K562 (cell line): ENCODE results near the gene ARAF. TPM values are rescaled to one million over a fixed set of nuclear protein-coding genes. Genes with fewer than 3 reads are reported as not detected.

Source experiments
- ATAC-seq: fragments of 200-7000 bp; cut with Tn5 transposase; 3 replicates; pipeline ENCODE4 v1.9.1; 2020; ENCODE audit warnings: moderate library complexity
- BruUV-seq: library from RNA; stranded (reverse); fragments of 400-500 nt; replicated peaks from 2 replicates; lab custom pipeline; 2021; lab: Mats Ljungman, UMichigan
- CTCF ChIA-PET: fragments of 300-600 bp; formaldehyde crosslinking; extraction: SDS; loops from one replicate; lab custom pipeline; 2021; ENCODE audit warnings: low intra/inter-chr PET ratio; lab: Yijun Ruan, JAX
- POLR2A ChIA-PET: fragments of 300-600, 350-650 bp; sonication (Branson Sonifier 250); formaldehyde crosslinking; extraction: SDS; loops from one replicate; lab custom pipeline; 2021; ENCODE audit warnings: antibody characterized with exemption, inconsistent platforms; lab: Yijun Ruan, JAX
- DNase-seq, 4 experiments: peaks; one replicate each; pipeline versions ENCODE4 v3.0.0 to v3.0.0-alpha.2; 2011 to 2018; ENCODE audit warnings: low spot score in 3 of 4, mixed read lengths in 3 of 4; ENCODE audit errors: extremely low read depth in 1 of 4
- FAIRE-seq: peaks from 2 replicates; lab custom pipeline; 2011; peaks lifted over from hg19 to GRCh38; lab: Jason Lieb, UNC
- H2AFZ ChIP-seq: 2 replicates; pipeline ENCODE4 v1.6.0; 2011; ENCODE audit warnings: low read depth, low read length, control low read depth, inconsistent platforms
- H3K27ac ChIP-seq: fragments of 200-600 bp; 3 replicates; pipeline ENCODE4 v1.8.0; 2011; ENCODE audit warnings: low read depth, mild to moderate bottlenecking, control low read depth, inconsistent platforms, low read length, moderate library complexity, mixed read lengths; ENCODE audit errors: extremely low read depth
- H3K27me3 ChIP-seq, 2 experiments: fragments of 300-600 bp in 1 of 2; 2 replicates in 1 of 2; 3 replicates in 1 of 2; pipeline versions ENCODE4 v1.6.0 to v1.8.0; 2011; ENCODE audit warnings: inconsistent platforms in 2 of 2, low read length in 2 of 2, mild to moderate bottlenecking in 1 of 2, mixed read lengths in 1 of 2, moderate library complexity in 1 of 2; ENCODE audit not compliant: control insufficient read depth in 2 of 2, insufficient read depth in 2 of 2
- H3K36me3 ChIP-seq: fragments of 300-600 bp; 3 replicates; pipeline ENCODE4 v1.8.0; 2011; ENCODE audit warnings: mild to moderate bottlenecking, low read length, inconsistent platforms; ENCODE audit not compliant: control insufficient read depth, insufficient read depth
- H3K4me1 ChIP-seq, 2 experiments: fragments of 200-600 bp in 1 of 2; replicated peaks in 1 of 2; 2 replicates in 1 of 2; 3 replicates in 1 of 2; pipeline versions ENCODE4 v1.5.1 to v1.8.0; 2011; ENCODE audit warnings: inconsistent platforms in 2 of 2, low read length in 2 of 2, mild to moderate bottlenecking in 1 of 2, mixed read lengths in 1 of 2, moderate library complexity in 1 of 2; ENCODE audit not compliant: control insufficient read depth in 2 of 2, insufficient read depth in 2 of 2
- H3K4me2 ChIP-seq: 2 replicates; pipeline ENCODE4 v1.6.1; 2011; ENCODE audit warnings: low read length, control low read depth, inconsistent platforms, mixed read lengths; ENCODE audit not compliant: insufficient read depth
- H3K4me3 ChIP-seq: fragments of 200-600 bp; sonication (generic), shearing (Covaris generic); 2 replicates; pipeline ENCODE4 v1.5.1; 2016; ENCODE audit warnings: control low read depth, inconsistent platforms
- H3K79me2 ChIP-seq: fragments of 200-600 bp; 3 replicates; pipeline ENCODE4 v1.8.0; 2011; ENCODE audit warnings: low read length, inconsistent platforms; ENCODE audit not compliant: control insufficient read depth, insufficient read depth
- H3K9ac ChIP-seq, 2 experiments: 2 replicates each; pipeline versions ENCODE4 v1.6.0 to v1.6.1; 2011; ENCODE audit warnings: low read depth in 2 of 2, low read length in 2 of 2, control low read depth in 1 of 2, inconsistent platforms in 1 of 2, mild to moderate bottlenecking in 1 of 2, mixed read lengths in 1 of 2; ENCODE audit not compliant: insufficient read depth in 1 of 2
- H3K9me1 ChIP-seq: one replicate; pipeline ENCODE4 v1.6.0; 2011; ENCODE audit warnings: inconsistent platforms, mild to moderate bottlenecking, low read length, moderate library complexity; ENCODE audit not compliant: control insufficient read depth, insufficient read depth
- H3K9me3 ChIP-seq: replicated peaks from 2 replicates; pipeline ENCODE4 v1.5.1; 2011; ENCODE audit warnings: low read depth, low read length, inconsistent platforms; ENCODE audit not compliant: control insufficient read depth, insufficient read depth
- H4K20me1 ChIP-seq: replicated peaks from 2 replicates; pipeline ENCODE4 v1.6.1; 2011; ENCODE audit warnings: low read length, inconsistent platforms, mixed read lengths; ENCODE audit not compliant: control insufficient read depth, insufficient read depth
- KLF13 ChIP-seq: fragments of 450-650 bp; IDR thresholded peaks from 2 replicates; pipeline ENCODE4 v1.6.1; 2016; ENCODE audit warnings: missing genetic modification characterization, low read depth, mild to moderate bottlenecking, missing compliant biosample characterization, moderate library complexity, borderline replicate concordance
- MTA1 ChIP-seq: fragments of 450-650 bp; IDR thresholded peaks from 2 replicates; pipeline ENCODE4 v1.6.1; 2017; ENCODE audit warnings: borderline replicate concordance
- POLR2G ChIP-seq: fragments of 200-400 bp; formaldehyde crosslinking; IDR thresholded peaks from 2 replicates; pipeline ENCODE4 v1.6.1; 2017; ENCODE audit warnings: low read depth, mild to moderate bottlenecking, antibody characterized with exemption, low read length, moderate library complexity
- PRPF4 ChIP-seq: fragments of 200-400 bp; formaldehyde crosslinking; IDR thresholded peaks from one replicate; pipeline ENCODE4 v1.6.1; 2017; ENCODE audit warnings: low read length, low read depth, mild to moderate bottlenecking; ENCODE audit not compliant: insufficient read depth, poor library complexity, severe bottlenecking
- RBFOX2 ChIP-seq: fragments of 200-400 bp; formaldehyde crosslinking; IDR thresholded peaks from 2 replicates; pipeline ENCODE4 v1.6.1; 2017; ENCODE audit warnings: low read depth, mild to moderate bottlenecking, low read length, moderate library complexity
- ZNF174 ChIP-seq: fragments of 250-450 bp; sonication (Bioruptor Pico); IDR thresholded peaks from 2 replicates; pipeline ENCODE4 v1.4.0; 2020; ENCODE audit warnings: mild to moderate bottlenecking
- ZNF639 ChIP-seq, 2 experiments: fragments of 200-800 bp in 1 of 2; sonication (Bioruptor generic) in 1 of 2; sonication (generic) in 1 of 2; formaldehyde crosslinking in 1 of 2; IDR thresholded peaks in 1 of 2; conservative IDR thresholded peaks in 1 of 2; 2 replicates each; pipeline versions ENCODE4 v1.5.0 to v1.6.1; 2016 to 2020; ENCODE audit warnings: missing compliant biosample characterization in 1 of 2, missing genetic modification characterization in 1 of 2, missing genetic modification reagents in 1 of 2
- WGBS: fragments of 100-300 bp; shearing (Covaris generic); methylation state at CpG from one replicate; pipeline ENCODE4 v1.1.6; 2016; ENCODE audit warnings: low coverage, mixed read lengths; ENCODE audit not compliant: insufficient coverage; ENCODE audit errors: missing lambda C conversion rate; 5-methylcytosine and 5-hydroxymethylcytosine counted together
- in situ Hi-C: fragments of 300-500 bp; cut with MboI; formaldehyde crosslinking; loops from 4 replicates; pipeline ENCODE4 v1.15.0; 2018; ENCODE audit warnings: inconsistent platforms, mixed read lengths
- intact Hi-C: fragments of 100-400 bp; cut with micrococcal nuclease; formaldehyde crosslinking; loops from 2 replicates; pipeline ENCODE4 v1.14.2; 2022
- polyA plus RNA-seq, 8 experiments: library from polyadenylated mRNA; depleted of rRNA in 4 of 8; stranded (reverse) in 5 of 8; unstranded in 3 of 8; fragments of >200 nt; fragmentation: Nextera tagmentation in 2 of 8; fragmentation: Illumina TruSeq in 1 of 8; extraction: Ambion mirVana in 2 of 8; extraction: Trizol in 1 of 8; gene quantifications; 2 replicates each; pipeline versions ENCODE4 v1.2.1 to v1.2.3, GENCODE V29; 2011 to 2014; ENCODE audit warnings: inconsistent platforms in 1 of 8, missing spikeins in 1 of 8
- total RNA-seq, 7 experiments: library from RNA; depleted of rRNA in 6 of 7; stranded (reverse); fragments of >200 nt in 6 of 7; fragmentation: Illumina TruSeq in 2 of 7; extraction: Trizol in 2 of 7; gene quantifications; 2 replicates each; pipeline versions ENCODE4 v1.2.1 to v1.2.3, GENCODE V29; 2011 to 2021; ENCODE audit warnings: low replicate concordance in 1 of 7

Gene ARAF
- total and polyA plus RNA-seq, 9 of the 15 experiments (the other 6 are each of a cell fraction or from before 2014, with no cell fraction given): 5.5 to 70.0 (median 29.4) TPM

- H2AFZ ChIP-seq: no peak overlapping the region
- in situ Hi-C loops: no loop called here
- DNase-seq (peak in 1 of 4 experiments; percentile 13), FAIRE-seq (no peak), ATAC-seq (no peak)
- TF ChIP-seq POLR2G (peak; percentile 49; the same call in 1 of the 2 replicates), RBFOX2 (peak; percentile 63), ZNF174 (CRISPR knock-in tag) (no peak), MTA1 (no peak), KLF13 (no peak), ZNF639 (CRISPR knock-in tag; conservative IDR thresholded peaks at IDR 0.05 in 1 of 2, IDR thresholded peaks at IDR 0.05 in 1 of 2) (no peak), PRPF4 (no peak)
- ChIA-PET POLR2A (interaction anchor here (1.2 kb wide), 1 partner anchor 10 kb away, joined by 6 read pairs; no protein-coding TSS in a partner anchor), CTCF (no interaction called here)
- no peaks in the 10 kb centered on the region for H3K27me3 ChIP-seq
- H3K9ac ChIP-seq: peak overlapping the region; percentile 89 to 93; a peak in 3 of 4 replicates
- H3K4me1 ChIP-seq: peaks cover 21 to 28% of the 10 kb centered on the region in 2 experiments; a peak in 4 of 5 replicates
- no peaks in the 10 kb centered on the region for H3K9me3 ChIP-seq
- H3K9me1 ChIP-seq: no peaks in the 10 kb centered on the region
- intact Hi-C loops: loop anchor here (2.0 to 5.0 kb wide), 2 partner anchors 23 to 34 kb away; partner anchors contain the start of genes ARAF and SYN1
- peak overlapping the region; percentile 91; the same call in 2 of the 3 replicates for H3K27ac ChIP-seq
- H3K36me3 ChIP-seq: peaks cover 36% of the 10 kb centered on the region; the same call in 2 of the 3 replicates
- 34% methylated on average over 5 of the region's 8 CpGs for WGBS
- H3K79me2 ChIP-seq: peaks cover 29% of the 10 kb centered on the region
- H4K20me1 ChIP-seq: no peaks in the 10 kb centered on the region
- H3K4me2 ChIP-seq: peak overlapping the region; percentile 85
- H3K4me3 ChIP-seq: peak overlapping the region; percentile 75
- no TSS peak for BruUV-seq
Measured at GRCh38 chrX:47583240-47583861, 22.3 kb downstream of the ARAF start.
